ENCODE results near the gene EEFSEC.

The EEFSEC gene

GRCh38 chr3:128419311-128419710, 266.0 kb downstream of the EEFSEC start:
- DNase-seq: no peak

GRCh38 chr3:128420289-128420688, 267.0 kb downstream of the EEFSEC start:
- no peak for DNase-seq

DNA sequence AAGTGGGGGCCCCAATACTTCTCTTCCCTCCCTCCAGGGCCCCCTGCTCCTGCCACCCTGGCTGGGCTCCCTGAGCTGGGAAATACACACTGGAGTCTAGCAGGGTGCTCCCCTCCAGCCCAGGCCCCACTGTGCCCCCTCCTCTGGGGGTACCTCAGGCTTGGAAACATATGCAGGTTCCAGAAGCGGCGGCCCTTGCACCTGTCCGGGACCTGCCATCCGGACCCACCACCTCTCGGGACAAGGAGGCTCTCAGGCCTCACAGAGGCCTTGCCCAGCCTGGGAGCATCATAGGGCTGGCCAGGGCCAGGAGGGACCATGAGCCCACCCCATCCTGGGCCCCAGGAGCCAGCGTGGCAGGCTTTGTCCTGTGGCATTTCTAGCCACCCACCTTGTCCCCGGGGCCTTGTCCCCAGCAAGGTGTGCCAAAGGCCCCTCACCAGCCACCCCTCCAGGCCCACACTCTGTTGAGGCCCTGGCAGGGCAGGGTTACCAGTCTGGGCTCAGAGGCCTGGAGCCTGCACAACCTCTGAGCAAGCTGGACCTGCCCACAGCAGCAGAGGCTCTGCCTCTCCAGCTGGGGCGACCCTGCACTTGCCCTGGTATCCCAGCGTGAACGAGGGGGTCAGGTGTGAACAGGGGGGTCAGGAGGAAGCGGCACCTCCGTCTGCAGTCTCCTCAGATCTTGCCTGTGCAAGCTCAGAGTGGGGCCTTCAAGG, 267.6 kb downstream of the EEFSEC start:
- DNase-seq: no peak

DNA sequence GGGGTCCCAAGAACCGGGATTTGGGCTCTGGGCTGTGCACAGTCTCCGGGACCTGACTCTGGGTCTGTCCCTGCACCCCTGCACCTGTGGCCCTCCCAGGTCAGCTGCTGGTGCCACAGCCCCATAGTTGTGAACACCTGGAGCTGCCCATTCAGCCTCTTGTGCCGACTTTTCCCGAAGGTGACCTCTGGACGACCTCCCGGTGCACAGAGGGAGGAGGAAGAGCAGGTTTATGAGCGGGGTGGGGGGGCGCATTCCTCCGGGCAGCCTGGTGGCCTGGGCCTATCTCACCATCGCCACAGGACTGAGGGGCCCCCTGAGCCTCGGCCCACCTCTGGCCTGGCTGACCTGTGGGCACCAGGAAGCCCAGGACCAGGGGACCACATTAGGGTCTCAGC, 268.2 kb downstream of the EEFSEC start:
- DNase-seq: no peak

DNA sequence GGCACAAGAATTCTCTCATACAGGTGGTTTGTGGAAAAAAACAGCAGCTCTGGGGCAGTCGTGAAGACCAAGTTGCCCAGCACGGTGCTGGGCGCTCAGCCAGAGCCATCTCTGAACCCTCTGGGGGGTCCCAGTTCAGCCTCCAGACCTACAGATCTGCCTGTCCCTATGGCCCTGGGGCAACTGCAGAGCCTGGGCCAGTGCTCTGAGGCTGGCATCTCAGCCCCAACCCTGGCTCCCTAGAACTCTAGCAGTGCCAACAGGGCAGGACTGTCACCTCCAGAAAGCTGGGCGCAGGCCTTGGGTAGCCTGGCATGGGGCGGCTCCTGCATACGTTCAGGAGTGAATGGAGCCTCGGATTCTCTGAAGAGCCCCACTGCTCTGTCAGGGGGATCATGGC, 268.7 kb downstream of the EEFSEC start:
- DNase-seq: no peak

DNA sequence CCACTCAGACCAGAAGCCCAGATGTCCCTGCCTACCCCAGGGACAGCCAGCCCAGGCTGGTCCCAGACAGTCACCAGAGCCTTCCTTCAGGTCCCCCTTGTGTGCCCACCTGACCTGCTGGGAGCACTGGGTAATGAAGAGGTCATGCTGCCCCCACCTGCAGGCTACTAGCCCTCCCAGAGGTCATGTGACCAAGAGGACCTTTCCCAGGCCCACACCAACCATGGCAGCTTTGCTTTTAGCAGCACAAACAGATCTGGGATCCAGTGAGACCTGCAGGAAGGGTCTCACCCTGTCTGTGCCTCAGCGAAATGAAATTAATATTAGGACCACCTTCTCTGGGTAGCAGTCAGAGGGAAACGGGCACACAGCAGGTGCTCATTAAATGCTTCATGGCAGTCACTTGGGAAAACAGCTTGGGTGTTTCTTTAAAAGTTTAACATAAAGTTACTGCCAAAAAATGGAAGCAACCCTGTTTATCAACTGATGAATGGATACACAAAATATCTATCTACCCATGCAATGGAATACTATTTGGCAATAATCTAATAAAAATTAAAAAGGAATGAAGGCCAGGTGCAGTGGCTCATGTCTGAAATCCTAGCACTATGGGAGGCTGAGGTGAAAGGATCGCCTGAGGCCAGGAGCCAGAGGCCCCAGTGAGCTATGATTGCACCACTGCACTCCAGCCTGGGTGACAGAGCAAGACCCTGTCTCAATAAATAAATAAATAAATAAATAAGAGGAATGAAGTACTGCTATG, 269.7 kb downstream of the EEFSEC start:
- no peak for DNase-seq

GRCh38 chr3:128423525-128424147, 270.4 kb downstream of the EEFSEC start:
- no peak for DNase-seq

GRCh38 chr3:128424508-128425069, 271.3 kb downstream of the EEFSEC start:
- no peak for DNase-seq

DNA sequence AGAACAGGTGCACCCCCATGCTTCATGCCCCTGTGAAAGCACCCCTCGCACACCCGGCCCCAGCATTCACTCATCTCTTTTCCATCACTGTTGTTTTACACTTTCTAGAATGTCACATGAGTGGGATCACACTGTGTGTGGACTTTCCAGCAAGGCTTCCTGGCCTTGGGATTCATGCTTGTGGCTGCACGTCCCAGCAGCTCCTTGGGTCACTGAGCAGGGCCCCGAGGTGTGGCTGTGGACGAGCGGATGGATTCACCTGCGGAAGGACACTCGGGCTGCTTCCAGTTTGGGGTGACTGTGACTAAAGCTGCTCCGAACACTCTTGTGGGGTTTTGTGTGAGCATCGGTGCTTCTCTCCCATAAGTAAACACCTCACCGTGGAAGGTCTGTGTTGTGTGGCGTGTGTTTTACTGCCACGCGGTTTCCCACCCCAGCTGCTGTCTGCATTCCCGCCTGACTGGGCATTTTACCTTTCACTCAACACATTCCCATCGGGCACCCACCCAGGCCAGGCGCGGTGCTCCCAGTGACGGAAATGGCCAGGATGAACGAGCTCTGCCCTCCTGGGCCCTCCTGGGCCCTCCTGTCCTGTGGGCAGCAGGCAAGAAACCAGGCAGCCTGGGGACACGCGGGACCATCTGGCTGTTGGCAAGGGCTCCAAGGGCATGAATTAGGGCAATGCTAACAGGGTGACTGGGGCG, 272.0 kb downstream of the EEFSEC start:
- DNase-seq: no peak

- DNase-seq: no peak
Measured at GRCh38 chr3:128425846-128426127, 272.5 kb downstream of the EEFSEC start.

GRCh38 chr3:128426128-128426921, 273.0 kb downstream of the EEFSEC start:
- DNase-seq: peak in 1 of 2 donors; percentile 60

- DNase-seq: no peak
Measured at GRCh38 chr3:128427175-128427857, 274.0 kb downstream of the EEFSEC start.

DNA sequence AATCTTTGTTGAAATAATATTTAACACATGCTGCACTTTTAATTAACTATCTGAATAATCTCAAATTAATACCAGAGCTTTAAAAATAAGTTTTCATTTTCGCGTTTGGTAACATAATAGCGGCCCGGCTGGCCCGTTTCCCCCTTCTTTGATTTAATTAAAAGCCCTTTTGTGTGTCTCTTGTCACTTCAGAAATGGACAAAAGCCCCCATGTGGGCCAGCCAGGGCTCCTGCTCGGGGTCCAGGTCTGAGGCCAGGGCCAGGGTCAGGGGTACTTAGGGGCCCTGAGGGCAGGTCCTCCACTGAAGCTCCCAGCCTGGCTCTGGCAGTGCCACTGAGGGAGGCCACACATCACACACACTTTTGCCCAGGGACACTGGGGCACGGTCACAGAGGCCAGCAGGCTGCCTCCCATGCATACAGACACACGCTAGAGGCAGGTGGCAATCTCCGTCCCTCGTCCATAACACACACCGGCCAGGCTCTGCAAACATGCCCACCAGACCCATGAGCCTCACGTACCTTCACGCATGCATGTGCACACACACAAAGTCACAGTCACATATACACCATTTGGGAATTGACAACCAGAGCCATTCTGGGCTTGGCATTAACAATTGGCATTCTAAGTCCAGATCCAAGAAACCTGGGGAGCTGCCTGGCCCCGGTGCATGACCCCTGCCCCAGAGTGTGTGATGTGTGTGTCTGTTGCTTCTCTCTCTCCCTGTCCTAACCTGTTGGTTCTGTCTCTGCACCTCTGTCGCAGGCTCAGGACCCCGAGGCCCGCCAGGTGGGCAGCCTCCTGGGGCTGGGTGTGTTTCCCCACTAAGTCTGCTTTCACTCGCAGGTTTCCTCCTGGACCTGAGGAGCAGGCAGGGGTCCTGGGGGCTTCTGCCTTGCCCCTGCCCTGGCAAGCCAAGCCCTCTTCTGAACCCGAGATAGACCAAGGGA, 274.9 kb downstream of the EEFSEC start:
- no peak for DNase-seq

DNA sequence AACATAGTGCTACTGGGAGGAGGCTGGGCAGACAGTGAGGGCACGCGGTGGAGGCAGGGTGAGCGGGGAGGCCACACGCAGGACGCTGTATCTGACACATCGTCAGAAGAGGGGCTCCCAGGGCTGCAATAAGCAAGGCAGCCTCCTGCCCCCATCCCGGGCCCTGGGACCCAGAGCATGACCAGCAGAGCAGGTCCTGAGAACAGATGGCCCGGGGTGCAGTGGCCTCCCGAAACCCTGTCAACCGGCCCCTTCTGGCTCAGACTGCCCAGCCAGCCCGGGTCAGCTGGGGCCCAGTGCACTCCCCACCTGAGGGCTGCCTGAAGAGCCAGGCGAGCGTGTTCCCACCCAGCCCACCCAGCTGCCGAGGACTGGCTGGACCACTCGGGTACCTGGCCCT, 276.0 kb downstream of the EEFSEC start:
- DNase-seq: no peak

DNA sequence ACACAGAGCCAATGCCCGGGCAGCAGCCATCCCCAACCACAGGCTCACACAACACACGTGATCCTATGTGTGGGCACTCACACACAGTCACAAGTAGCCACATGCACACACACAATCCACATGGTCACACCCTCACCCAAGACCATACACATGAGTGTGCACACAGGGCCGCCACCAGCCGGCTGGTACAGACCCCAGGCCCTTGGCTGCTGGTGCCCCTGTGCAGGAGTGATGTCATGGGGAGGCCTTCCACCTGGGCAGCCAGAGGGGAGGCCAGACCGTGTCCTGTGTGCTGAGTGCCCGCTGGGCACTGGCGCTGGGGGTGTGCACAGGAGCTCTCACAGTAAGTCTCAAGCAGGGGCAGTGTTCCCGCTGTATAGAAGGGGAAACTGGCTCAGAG, 276.5 kb downstream of the EEFSEC start:
- DNase-seq: no peak

DNA sequence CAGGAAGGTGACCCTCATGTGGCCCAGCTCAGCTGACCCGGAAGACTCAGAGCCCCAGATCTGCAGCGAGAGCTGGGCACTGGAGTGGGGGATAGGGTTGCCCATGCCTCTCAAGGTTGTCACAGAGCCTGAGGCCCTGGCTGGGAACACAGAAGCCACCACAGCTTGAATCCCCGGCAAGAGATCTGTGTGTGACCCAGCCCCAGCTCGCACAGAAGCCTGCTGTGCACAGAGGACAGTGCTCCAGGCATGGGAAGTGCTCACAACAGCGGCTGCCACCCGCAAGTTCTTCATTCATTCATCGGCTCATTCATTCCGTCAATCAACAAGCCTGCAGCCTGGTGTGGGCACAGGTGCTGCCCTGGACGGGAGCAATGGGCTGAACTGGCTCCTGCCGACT, 277.0 kb downstream of the EEFSEC start:
- DNase-seq: no peak

GRCh38 chr3:128430731-128431130, 277.4 kb downstream of the EEFSEC start:
- no peak for DNase-seq

DNA sequence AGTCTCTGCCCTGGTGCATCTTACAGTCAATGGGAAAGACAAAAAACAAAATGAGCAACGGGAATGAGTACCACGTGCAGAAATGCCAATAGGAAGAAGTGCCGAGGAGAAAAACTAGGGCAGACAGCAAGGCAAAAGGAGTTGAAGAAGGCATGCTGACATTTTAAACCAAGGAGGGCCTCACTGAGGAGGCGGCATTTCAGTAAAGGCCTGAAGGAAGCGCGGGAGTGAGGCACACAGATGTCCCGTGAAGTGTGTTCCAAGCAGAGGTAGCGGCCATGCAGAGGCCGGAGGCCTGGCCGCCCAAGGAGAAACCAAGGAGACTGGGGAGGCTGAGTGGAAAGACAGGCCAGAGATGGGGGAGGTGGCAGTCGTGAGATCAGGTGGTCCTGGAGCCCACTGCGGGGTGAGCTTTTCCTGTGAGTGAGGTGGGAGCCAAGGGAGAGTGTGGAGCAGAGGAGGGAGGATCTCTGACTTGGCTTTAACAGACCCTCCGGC, 278.6 kb downstream of the EEFSEC start:
- no peak for DNase-seq

GRCh38 chr3:128432301-128432970, 279.2 kb downstream of the EEFSEC start:
- no peak for DNase-seq
